Right cardiac atrium (tissue), 5 donors: ENCODE data around the gene SCLT1. TPM values are rescaled to one million over a fixed set of nuclear protein-coding genes. Genes with fewer than 3 reads are reported as not detected.

Experiments used
- ATAC-seq, 2 donors: fragments of 200-7000 bp; cut with Tn5 transposase; one replicate each; pipeline versions ENCODE4 v1.8.0 to v1.9.1; 2020; ENCODE audit warnings: moderate library complexity in 2 of 2, mild to moderate bottlenecking in 1 of 2
- DNase-seq, 3 donors: peaks; one replicate each; pipeline ENCODE4 v3.0.0-alpha.2; 2020
- H3K27ac ChIP-seq: one replicate; pipeline ENCODE4 v1.5.1; 2013; ENCODE audit warnings: mild to moderate bottlenecking, low read length, control low read depth, moderate library complexity
- H3K27me3 ChIP-seq: one replicate; pipeline ENCODE4 v1.6.1; 2013; ENCODE audit not compliant: control insufficient read depth, insufficient read depth
- H3K4me1 ChIP-seq: one replicate; pipeline ENCODE4 v1.6.1; 2013; ENCODE audit warnings: low read length; ENCODE audit not compliant: control insufficient read depth, insufficient read depth
- H3K4me3 ChIP-seq: one replicate; pipeline ENCODE4 v1.5.1; 2013; ENCODE audit warnings: low read length, control low read depth
- H3K9me3 ChIP-seq: one replicate; pipeline ENCODE4 v1.6.1; 2013; ENCODE audit warnings: low read length; ENCODE audit not compliant: control insufficient read depth
- WGBS: extraction: QIAGEN DNeasy Blood & Tissue Kit; methylation state at CpG from one replicate; pipeline ENCODE4 v1.1.7; 2013; 5-methylcytosine and 5-hydroxymethylcytosine counted together
- intact Hi-C, 4 donors: fragments of 100-400 bp; cut with DNase I; formaldehyde crosslinking; loops; one replicate each; pipeline versions ENCODE4 v1.11.0 to v1.14.0; 2022 to 2023
- polyA plus RNA-seq: library from polyadenylated mRNA; stranded (reverse); fragments of 200-250 nt; gene quantifications from one replicate; pipeline ENCODE4 v1.2.3, GENCODE V29; 2013
- total RNA-seq, 4 donors: library from RNA; stranded (reverse); fragmentation: NEBNext Ultra II Directional; extraction: Animal tissue kit (Norgen Biotek cat#: 25700); gene quantifications; one replicate each; pipeline ENCODE4 v1.2.1, GENCODE V29; 2021
- donor health status: healthy with polysubstance abuse.
- donor health status: DM: no; HTN: yes; CAD: no.
- donor health status: DM: no; HTN: no; CAD: no.
- donor health status: DM: no; HTN: yes; CAD: no; lungs with severe emphysema.
- donor health status: DM: yes; HTN: yes; CAD: no.

Gene SCLT1
- total and polyA plus RNA-seq, 5 donors = 5.5 to 19.2 (median 15.4) TPM

- intact Hi-C loops = no loop called here
- WGBS = 80% methylated on average over 3 of the region's 3 CpGs
- no peak for ATAC-seq
Measured at GRCh38 chr4:129110931-129111330, 17.6 kb upstream of the SCLT1 start.

GRCh38 chr4:129109965-129110824 lies 16.9 kb upstream of the SCLT1 start:
- Histone ChIP-seq H3K27me3 (no peaks in the 10 kb centered on the region), H3K4me3 (no peak overlapping the region), H3K27ac (no peak overlapping the region), H3K4me1 (peaks cover 3% of the 10 kb centered on the region), H3K9me3 (no peaks in the 10 kb centered on the region)
- intact Hi-C loops = no loop called here
- DNase-seq (no peak), ATAC-seq (peak; percentile 39 to 71)
- WGBS = 53% methylated on average over 3 of the region's 3 CpGs

More at GRCh38 chr4:129110931-129111330, 17.6 kb upstream of the SCLT1 start:
- no peak for DNase-seq
- Histone ChIP-seq H3K27ac (no peak overlapping the region), H3K9me3 (no peaks in the 10 kb centered on the region), H3K27me3 (no peaks in the 10 kb centered on the region), H3K4me3 (no peak overlapping the region), H3K4me1 (peaks cover 3% of the 10 kb centered on the region)

GRCh38 chr4:129098531-129099001 lies 5.2 kb upstream of the SCLT1 start:
- Histone ChIP-seq H3K9me3 (no peaks in the 10 kb centered on the region), H3K4me3 (no peak overlapping the region), H3K27ac (no peak overlapping the region), H3K27me3 (no peaks in the 10 kb centered on the region), H3K4me1 (no peaks in the 10 kb centered on the region)
- ATAC-seq (no peak), DNase-seq (no peak)
- intact Hi-C loops = no loop called here

GRCh38 chr4:129095811-129096454 lies 2.6 kb upstream of the SCLT1 start, which contains the start of gene C4orf33:
Gene C4orf33, plus strand, starts transcription at chr4:129096152. Its CDS starts 6,459 bp downstream, at chr4:129102611.
- peak within 1 kb of the TSS; percentile 76 for H3K4me3 ChIP-seq
- H3K27ac ChIP-seq = peak within 1 kb of the TSS; percentile 86
- H3K9me3 ChIP-seq = no peaks in the 10 kb centered on the region
- intact Hi-C loops = no loop called here
- DNase-seq (peak; percentile 60 to 86 (median 81)), ATAC-seq (peak; percentile 56 to 66)
- H3K27me3 ChIP-seq = no peaks in the 10 kb centered on the region
- 8% methylated on average over 14 of the region's 14 CpGs for WGBS
- H3K4me1 ChIP-seq = peaks cover 3% of the 10 kb centered on the region

- H3K4me3 ChIP-seq = peak overlapping the region; percentile 65
- H3K27me3 ChIP-seq = no peaks in the 10 kb centered on the region
- WGBS = 72% methylated on average over 3 of the region's 3 CpGs
- H3K9me3 ChIP-seq = no peaks in the 10 kb centered on the region
- intact Hi-C loops = no loop called here
- no peak for ATAC-seq
- peaks cover 3% of the 10 kb centered on the region for H3K4me1 ChIP-seq
- H3K27ac ChIP-seq = no peak overlapping the region
- no peak for DNase-seq
Measured at GRCh38 chr4:129094347-129094746, 1.0 kb upstream of the SCLT1 start.

- H3K4me1 ChIP-seq = peaks cover 3% of the 10 kb centered on the region
- no peaks in the 10 kb centered on the region for H3K9me3 ChIP-seq
- DNase-seq (no peak), ATAC-seq (no peak)
- peak overlapping the region; percentile 87 for H3K27ac ChIP-seq
- intact Hi-C loops = no loop called here
- under 1% methylated on average over 11 of the region's 11 CpGs for WGBS
- H3K4me3 ChIP-seq = peak overlapping the region; percentile 65
- H3K27me3 ChIP-seq = no peaks in the 10 kb centered on the region
Measured at GRCh38 chr4:129092631-129093190, 628 bp downstream of the SCLT1 start.

GRCh38 chr4:129087516-129087915 lies 5.8 kb downstream of the SCLT1 start:
- no peak for ATAC-seq
- H3K4me3 ChIP-seq = no peak overlapping the region
- H3K27me3 ChIP-seq = no peaks in the 10 kb centered on the region
- WGBS = over 99% methylated on average over 2 of the region's 2 CpGs
- intact Hi-C loops = no loop called here
- DNase-seq = no peak
- no peak overlapping the region for H3K27ac ChIP-seq
- H3K9me3 ChIP-seq = no peaks in the 10 kb centered on the region
- peaks cover 3% of the 10 kb centered on the region for H3K4me1 ChIP-seq

- Histone ChIP-seq H3K4me3 (no peak overlapping the region), H3K4me1 (no peaks in the 10 kb centered on the region), H3K27me3 (no peaks in the 10 kb centered on the region), H3K9me3 (no peaks in the 10 kb centered on the region), H3K27ac (no peak overlapping the region)
- DNase-seq (no peak), ATAC-seq (no peak)
- intact Hi-C loops = no loop called here
- WGBS = 98% methylated on average over 4 of the region's 4 CpGs
Measured at GRCh38 chr4:129085472-129085871, 7.9 kb downstream of the SCLT1 start.

GRCh38 chr4:129082302-129082701 lies 11.0 kb downstream of the SCLT1 start:
- intact Hi-C loops = no loop called here
- no peak for DNase-seq
- no peaks in the 10 kb centered on the region for H3K4me1 ChIP-seq
- H3K27ac ChIP-seq = no peak overlapping the region
- WGBS = 92% methylated on average over 5 of the region's 5 CpGs
- no peak for ATAC-seq
- H3K9me3 ChIP-seq = no peaks in the 10 kb centered on the region
- H3K27me3 ChIP-seq = no peaks in the 10 kb centered on the region
- H3K4me3 ChIP-seq = no peak overlapping the region

- H3K9me3 ChIP-seq = no peaks in the 10 kb centered on the region
- DNase-seq (no peak), ATAC-seq (no peak)
- H3K27me3 ChIP-seq = no peaks in the 10 kb centered on the region
- no peak overlapping the region for H3K4me3 ChIP-seq
- intact Hi-C loops = no loop called here
- H3K4me1 ChIP-seq = no peaks in the 10 kb centered on the region
- H3K27ac ChIP-seq = no peak overlapping the region
Measured at GRCh38 chr4:129080129-129080528, 13.2 kb downstream of the SCLT1 start.

GRCh38 chr4:129077326-129077725 lies 16.0 kb downstream of the SCLT1 start:
- H3K27me3 ChIP-seq = no peaks in the 10 kb centered on the region
- DNase-seq (no peak), ATAC-seq (no peak)
- H3K4me3 ChIP-seq = no peak overlapping the region
- H3K9me3 ChIP-seq = no peaks in the 10 kb centered on the region
- intact Hi-C loops = no loop called here
- H3K27ac ChIP-seq = no peak overlapping the region
- H3K4me1 ChIP-seq = no peaks in the 10 kb centered on the region
